ENCODE measurements around the gene CPNE6.
"Not testable (repeated sequence)": the region's sequence is repeated elsewhere in the genome, so short reads cannot be mapped to it uniquely, and the experiment has no call there.

The CPNE6 gene

DNA sequence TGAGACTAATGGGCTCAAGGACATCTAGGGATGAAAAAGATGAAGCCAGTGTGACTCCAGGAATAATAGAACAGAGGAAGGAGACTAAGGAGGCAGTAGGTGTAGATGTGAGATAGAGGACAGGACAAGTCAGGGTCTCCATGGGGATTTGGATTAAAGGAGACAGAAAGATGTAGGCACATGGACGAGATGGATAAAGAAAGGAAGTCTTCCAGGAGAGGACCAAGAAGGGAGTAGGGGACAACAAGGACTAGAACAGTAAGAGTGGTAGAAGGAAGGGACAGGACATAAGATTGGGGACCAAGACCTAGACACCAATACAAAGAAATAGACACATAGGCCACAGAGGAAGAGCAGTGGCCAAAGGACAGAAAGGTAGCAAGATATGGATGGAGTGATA, 15.6 kb downstream of the CPNE6 start:
- no peak for DNase-seq

DNA sequence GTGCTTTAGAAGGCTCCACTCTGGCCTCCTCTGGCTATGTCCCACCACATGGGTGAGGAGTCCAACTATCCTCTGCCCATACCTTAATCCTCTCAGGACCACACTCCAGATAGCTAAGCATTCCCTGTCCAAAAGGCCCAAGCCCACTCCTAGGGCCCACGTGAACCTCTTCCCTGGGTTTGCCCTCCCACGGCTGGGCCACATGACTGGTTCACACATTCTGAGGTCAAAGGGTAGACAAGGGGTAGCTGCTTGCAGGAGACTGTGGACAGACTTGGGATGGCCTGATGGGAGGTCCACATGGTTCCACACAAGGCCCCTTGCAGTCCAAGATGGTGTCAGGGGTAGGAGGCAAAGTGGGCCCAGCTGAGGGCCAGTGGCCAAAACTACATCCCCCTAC, 16.7 kb downstream of the CPNE6 start:
- DNase-seq = no peak

DNA sequence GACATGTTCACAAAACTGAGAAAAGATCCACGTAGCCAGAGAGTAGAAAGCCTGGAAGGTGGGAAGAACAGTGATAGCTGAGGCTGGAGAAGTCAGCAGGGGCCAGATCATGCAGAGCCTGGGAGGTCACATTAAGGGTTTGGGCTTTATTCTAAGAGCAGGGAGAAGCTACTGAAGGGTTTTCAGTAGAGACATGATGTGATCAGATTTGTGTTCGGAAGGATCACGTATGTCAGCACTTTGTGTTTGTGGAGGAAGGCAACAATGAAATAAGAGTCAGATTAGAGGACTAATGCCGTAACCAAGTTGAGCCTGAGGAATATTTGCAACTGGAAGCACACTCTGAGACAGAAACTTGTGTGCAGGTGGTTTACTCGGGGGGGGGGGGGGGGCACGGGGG, 18.5 kb downstream of the CPNE6 start:
- DNase-seq = no peak

DNA sequence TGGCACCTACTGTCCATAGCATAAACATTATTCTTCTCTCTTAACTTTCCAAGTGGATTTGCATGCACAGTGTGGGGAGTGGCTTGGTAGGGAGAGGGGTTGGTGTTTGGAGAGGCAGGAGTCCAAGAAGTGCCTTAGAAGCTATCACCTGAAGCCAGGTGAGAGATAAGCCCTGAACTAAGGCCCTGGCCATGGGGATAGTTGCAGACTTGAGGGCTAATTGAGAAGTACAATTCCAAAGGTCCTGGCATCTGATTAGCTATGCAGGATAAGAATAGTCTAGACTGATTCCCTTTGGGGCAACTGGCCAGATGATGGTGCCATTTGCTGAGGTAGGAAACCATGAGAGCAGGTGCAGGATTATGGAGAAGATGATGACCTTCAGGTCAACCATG, 20.7 kb downstream of the CPNE6 start:
- no peak for DNase-seq

DNA sequence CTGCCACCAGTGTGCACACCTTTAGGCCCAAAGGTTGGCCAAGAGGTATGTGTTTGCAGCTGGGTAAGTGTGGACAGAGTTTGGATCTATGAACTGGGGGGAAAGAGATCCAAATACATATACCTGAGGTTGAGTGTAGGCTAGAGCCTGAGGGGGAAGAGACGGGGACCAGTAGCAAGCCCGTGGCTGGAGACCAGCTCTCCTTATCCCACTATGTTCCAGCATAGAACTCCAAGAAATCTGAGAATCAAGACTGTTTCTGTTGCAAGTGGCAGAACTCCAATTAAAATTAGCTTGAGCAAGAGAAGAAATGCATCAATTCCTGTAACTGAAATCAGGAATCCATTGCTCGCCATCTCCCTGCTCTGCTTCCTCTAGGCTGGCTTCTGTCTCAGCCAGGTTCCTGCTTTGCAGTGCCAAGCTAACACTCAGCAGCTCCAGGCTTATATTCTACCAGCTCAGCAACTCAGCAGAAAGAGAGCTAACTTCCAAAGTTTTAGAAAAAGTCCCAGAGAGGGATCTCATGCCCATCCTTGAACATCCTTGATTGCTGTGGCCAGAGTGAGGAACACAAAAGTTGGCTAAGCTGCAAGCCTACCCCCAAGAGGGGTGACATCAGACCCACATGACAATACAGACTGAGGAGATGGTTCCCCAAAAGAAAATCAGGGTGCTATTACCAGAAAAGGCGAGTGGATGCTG, 21.3 kb downstream of the CPNE6 start:
- no peak for DNase-seq

DNA sequence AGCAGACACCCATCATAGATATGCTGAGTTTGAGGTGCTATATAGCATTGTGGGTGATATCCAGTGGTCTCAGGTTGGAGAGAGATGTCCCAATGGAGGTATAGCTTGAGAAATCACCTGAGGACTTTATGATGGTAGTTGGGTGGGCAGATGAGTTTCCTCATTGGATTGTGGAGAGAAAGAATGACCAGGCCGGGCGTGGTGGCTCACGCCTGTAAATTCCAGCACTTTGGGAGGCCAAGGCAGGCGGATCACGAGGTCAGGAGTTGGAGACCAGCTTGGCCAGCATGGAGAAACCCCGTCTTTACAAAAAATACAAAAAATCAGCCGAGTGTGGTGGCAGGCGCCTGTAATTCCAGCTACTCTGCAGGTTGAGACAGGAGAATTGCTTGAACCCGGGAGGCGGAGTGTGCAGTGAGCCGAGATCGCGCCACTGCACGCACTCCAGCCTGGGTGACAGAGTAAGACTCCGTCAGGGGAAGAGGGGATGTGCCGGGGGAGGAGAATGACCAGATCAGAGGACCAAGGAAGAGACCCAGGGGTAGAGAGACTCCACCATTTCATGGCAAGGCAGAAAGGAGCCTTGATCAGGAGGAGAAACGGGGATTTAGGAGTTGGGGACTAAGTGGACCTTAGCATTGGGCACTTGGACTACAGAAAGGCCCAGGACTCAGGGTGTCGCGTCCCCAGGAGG, 22.0 kb downstream of the CPNE6 start:
- DNase-seq = no peak

DNA sequence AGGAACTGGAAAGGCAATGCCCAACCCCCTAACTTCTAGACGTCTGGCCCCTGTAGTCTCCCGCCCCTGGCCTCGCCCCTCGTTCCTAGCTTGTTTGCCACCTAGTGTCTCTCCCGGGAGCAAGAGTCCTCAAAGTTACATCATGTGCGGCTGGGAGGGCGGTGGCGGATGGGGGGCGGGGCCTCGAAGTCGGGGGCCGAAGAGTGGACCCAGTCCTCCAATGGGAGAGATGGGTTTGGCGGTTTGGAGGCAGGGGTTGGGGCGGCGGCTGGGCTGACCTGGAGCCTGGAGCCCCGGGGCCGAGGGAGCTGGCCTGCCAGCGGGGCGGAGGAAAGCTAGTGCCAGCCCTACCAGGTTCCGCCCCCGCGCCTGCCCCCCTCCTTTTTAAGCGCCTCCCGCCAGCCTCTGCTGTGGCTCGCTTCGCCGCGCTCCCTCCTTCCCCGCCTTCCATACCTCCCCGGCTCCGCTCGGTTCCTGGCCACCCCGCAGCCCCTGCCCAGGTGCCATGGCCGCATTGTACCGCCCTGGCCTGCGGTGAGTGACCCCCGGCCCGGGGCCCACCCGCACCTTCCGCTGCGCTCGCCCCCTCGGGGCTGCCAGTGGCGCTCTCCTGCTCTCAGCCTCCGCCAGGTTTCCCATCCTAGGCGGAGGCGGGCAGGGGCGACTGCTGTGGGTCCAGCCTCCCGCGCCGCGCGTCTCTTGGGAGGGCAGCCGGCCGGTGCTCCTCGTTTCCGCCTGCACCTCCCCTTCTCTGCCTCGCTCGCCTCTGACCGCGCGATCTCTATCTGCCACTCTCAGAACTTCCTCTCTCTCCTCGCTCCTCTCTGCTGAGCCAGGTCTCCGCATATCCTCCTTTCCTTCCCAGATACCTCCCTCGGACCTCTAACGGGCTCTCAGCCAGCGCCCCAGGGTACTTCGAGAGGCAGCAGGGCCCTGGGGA, 22.8 kb downstream of the CPNE6 start, which contains the start of gene PCK2:
Gene PCK2, plus strand, starts transcription at position 411 of the 940 bp plus-strand sequence. Its CDS starts 95 bp downstream, at position 506.
- DNase-seq = peak; percentile 95

DNA sequence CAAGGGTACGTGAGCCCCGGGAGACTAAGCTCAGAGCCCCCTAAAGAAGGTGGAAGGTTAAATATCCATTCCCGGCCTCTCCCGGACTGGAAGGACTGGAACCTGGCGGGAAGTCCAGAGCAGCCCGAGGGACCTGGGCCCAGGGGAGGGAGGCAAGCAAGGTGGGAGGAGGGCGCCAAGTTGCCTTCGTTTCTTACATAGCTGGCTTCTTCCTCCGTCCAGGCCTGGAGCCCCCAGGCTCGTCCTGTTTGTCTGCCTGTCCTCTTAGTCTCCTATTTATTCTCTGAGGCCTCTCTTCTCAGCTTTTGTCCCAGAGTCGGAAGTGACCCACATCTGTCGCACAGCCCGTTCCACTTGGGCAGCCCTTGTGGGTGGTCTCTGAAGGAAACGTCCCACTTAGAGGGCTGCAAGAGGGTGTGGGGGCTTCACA, 23.5 kb downstream of the CPNE6 start:
- DNase-seq = peak; percentile 76

DNA sequence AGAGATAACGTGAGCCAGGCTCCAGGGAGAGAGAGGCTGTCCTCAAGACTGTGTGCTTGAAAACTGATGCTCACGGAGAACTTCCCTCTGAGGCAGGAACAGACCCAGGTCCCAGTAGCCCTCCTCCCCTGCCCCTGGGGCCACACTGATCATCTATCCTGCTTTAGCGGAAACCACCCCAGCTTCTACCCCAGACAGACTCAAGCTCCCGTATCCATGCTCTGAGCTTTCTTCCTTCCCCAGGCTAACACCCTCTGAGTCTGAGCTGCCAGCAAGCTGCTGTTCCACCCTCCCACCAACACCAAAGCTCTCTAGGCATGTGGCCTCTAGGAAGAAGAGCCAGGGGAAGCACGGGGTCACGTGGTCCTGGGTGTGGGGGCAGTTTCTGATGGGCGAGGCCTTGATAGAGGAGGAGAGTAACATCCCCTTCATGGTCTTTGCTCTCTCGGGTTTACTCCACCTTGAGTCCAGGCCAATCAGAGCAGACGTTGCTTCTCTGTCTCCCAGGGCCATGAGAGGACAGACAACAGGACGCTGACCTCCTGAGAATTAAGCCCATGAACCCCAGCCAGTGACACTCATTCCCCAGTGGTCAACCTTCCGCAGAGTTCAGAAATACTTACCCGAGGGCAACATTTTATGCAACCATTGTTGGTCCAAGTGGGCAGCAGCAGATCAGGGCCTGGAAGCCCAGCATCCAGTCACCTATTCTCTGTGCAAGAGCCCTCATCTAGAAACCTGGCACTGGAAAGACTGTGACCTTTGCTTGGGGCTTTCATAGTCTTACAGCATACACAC, 24.1 kb downstream of the CPNE6 start:
- peak; percentile 85 for DNase-seq

DNA sequence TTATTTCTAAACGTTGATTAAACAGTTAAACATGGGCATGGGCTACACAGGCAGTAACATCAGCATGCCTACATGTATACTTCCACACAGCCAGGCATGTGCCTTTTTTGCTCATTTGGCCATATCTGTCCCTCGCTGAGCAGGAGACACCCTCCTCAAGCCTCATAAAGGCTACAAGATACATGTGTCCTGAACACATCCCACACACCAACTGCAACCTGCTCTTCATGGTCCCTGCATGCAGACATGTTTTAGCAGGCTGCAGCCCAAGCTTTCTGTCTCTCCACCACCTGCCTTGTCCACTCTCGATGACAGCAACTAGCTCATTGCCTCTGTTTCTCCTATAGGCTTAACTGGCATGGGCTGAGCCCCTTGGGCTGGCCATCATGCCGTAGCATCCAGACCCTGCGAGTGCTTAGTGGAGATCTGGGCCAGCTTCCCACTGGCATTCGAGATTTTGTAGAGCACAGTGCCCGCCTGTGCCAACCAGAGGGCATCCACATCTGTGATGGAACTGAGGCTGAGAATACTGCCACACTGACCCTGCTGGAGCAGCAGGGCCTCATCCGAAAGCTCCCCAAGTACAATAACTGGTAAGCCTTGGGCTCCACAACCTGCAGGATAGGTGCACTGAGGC, 25.3 kb downstream of the CPNE6 start:
- no peak for DNase-seq

DNA sequence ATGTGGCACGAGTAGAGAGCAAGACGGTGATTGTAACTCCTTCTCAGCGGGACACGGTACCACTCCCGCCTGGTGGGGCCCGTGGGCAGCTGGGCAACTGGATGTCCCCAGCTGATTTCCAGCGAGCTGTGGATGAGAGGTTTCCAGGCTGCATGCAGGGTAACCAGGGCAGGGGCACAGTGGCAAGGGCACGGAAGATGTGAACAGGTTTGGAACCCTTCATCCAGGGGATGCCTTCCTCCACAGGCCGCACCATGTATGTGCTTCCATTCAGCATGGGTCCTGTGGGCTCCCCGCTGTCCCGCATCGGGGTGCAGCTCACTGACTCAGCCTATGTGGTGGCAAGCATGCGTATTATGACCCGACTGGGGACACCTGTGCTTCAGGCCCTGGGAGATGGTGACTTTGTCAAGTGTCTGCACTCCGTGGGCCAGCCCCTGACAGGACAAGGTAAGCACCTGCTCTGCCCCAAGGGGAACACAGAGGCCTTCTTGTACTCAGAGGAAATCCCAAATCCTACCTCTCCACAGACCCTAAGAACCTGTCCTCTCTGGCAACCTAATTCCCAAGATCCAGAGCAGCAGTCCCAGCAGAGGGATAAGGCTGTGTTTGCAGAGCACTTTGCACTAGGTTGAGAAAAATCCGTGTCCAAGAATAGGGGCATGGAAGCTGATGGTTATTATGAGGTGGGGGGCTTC, 27.0 kb downstream of the CPNE6 start:
- no peak for DNase-seq

DNA sequence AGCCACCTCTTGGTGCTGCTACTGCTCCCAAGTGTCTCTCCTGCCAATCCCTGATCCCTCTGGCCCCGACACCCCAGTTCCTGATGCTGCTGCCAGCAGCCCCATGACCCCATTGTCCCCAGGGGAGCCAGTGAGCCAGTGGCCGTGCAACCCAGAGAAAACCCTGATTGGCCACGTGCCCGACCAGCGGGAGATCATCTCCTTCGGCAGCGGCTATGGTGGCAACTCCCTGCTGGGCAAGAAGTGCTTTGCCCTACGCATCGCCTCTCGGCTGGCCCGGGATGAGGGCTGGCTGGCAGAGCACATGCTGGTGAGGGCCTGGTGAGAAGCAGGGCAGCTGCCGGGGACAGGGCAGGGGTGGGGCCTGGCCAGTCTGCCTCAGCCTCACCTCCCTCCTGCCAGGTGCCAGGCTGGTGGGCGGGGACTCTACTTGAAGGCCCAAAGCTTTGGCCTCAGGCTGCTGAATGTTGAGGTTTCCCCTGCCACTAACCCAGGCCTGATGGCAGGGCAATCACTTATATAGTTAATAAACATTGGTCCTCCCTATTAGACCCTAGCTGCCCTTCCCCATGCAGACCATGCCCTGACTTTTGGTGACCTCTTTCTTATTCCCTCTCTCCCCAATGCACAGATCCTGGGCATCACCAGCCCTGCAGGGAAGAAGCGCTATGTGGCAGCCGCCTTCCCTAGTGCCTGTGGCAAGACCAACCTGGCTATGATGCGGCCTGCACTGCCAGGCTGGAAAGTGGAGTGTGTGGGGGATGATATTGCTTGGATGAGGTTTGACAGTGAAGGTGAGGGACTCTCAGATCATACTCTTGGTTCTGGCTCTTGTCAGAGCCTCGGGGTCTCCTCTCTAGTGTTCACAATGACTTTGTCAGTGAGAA, 27.8 kb downstream of the CPNE6 start:
- DNase-seq = no peak

DNA sequence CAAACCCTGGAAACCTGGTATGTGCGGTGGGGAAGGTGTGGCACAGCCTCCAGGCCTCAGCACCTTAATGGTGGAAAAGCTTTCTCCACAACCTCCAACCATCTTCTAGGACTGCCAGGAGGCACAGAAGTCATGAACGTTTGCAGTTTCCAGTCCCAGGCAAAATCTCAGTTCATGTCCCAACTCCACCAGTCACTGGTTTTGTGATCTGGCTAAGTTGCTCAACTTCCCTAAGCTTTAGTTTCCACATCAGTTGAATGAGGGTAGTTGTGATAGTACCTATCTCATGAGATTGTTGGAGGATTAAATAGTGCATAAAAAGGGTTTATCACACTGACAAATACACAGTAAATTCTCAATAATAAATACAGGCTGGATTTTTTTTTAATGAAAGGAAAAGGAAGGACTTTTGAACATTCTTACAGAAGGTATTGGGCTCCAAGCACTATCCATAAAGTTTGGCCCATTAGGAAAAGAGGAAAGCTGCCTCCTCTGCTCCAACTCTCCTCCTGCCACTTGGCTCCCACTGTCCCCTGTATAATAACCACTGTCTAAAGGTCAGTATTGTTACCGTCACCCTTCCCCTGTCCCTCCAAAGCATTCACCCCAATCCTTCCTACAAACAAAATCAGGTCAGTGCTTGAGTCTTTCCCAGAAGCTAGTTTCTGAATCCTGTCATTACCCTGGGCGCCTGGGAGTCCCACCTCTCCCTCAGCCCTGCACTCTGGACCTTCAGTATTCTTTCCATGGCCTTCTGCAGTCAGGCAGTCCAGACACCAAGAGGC, 29.0 kb downstream of the CPNE6 start:
- DNase-seq = no peak

DNA sequence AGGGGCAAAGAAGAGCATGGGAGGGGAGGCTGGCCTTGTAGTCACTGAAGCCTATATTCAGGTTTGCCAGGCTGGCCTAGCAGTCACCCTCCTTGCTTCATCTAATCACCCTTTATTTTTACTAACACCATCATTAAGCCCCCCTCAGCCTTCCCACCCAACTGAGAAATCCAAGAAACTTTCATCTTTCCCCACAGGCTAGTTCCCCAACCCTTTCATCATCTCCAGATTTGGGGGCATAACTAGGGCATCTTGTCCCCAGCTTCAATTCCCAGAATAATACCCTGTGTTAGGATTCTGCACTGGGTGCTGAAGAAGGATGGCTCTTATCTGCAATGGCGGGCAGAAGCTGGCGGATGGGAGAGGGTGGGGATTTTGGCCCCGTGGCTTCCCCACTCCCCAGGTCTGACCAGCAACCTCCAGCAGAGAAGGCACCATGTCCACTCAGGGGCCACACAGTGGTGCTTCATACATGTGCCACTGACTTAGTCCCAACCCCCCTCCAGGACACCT, 29.7 kb downstream of the CPNE6 start:
- DNase-seq = no peak

DNA sequence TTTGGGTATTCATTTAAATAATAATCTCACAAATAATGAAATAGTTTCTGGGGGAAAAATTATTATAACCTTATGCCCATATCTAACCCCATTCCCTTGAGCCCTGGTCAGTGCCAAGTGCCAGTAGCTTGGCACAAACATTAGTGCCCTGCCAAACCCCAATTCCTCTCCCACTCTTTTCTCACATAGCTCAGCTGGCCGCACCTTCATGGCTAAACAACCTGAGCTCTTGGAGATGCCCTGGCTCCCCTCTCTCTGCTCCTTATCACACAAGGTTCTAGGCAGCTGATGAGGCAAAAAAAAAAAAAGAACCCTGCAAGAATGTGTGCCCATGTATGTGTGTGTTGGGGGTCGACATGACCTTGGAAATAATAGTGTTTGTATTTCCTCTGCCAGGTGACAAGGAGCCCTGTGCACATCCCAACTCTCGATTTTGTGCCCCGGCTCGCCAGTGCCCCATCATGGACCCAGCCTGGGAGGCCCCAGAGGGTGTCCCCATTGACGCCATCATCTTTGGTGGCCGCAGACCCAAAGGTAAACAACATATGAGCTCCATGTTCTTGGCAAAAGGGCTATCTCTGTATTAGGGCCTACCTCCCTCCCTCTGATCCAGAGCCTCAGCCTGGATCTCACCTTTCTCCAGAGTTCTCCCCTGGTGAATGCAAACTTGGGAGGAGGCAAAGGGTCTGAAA, 31.1 kb downstream of the CPNE6 start:
- DNase-seq = no peak

DNA sequence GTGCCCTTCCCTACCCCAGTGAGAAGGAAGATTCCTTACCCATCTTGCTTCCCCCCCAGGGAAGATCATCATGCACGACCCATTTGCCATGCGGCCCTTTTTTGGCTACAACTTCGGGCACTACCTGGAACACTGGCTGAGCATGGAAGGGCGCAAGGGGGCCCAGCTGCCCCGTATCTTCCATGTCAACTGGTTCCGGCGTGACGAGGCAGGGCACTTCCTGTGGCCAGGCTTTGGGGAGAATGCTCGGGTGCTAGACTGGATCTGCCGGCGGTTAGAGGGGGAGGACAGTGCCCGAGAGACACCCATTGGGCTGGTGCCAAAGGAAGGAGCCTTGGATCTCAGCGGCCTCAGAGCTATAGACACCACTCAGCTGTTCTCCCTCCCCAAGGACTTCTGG, 32.1 kb downstream of the CPNE6 start:
- DNase-seq = no peak

DNA sequence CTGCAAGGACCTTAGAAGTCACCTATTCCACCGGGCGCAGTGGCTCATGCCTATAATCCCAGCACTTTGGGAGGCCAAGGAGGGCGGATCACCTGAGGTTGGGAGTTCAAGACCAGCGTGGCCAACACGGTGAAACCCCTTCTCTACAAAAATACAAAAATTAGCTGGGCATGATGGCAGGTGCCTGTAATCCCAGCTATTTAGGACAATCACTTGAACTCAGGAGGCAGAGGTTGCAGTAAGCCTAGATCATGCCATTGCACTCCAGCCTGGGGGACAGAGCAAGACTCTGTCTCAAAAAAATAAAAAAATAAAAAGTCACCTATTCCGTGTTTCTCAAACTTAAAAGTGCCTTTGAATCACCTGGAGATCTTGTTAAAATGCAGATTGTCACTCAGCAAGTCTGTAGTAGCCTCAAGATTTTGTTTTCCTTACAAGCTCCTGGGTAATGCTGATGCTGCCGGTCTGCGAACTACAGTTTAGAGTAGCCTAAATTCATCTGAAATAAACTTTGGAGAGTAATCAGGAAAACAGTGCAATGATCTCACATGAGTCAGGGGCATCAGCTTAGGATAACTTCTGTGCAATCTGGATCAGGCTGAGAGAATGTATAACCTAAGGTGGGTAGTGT, 34.4 kb downstream of the CPNE6 start:
- not testable (repeated sequence) for DNase-seq

DNA sequence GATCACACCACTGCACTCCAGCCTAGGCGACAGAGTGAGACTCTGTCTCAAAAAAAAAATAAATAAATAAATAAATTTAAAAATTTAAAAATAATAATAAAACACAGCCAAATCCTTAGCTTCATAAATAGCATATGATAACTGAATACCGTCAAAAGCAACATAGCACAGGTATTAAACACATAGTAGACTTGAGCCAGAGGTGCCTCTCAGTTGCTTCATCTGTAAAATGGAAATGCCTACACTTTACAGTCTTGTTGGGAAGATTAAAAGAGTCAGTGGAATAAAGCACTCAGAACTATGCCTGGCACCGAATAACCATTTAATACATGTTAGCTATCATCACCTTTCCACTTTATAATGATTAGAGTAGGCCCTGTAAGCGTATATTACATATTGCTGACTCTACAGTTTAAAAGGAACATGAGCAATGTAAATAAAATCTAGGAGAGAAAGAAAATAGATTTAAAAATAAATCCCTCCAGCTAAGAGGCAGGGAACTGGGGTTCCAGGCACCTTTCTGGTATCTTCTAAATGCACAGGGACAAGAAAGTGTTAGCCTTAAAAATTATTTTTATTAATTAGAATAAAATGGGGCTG, 35.4 kb downstream of the CPNE6 start:
- DNase-seq = no peak
